GM12892 (cell line): ENCODE measurements around the gene PDHX.
A peak's percentile ranks its signal among the peaks of the same experiment; 100 is the strongest.

Experiments
- DNase-seq: peaks from one replicate; pipeline ENCODE4 v3.0.0; 2011; ENCODE audit not compliant: insufficient read length
- FAIRE-seq: peaks from 2 replicates; lab custom pipeline; 2011; peaks lifted over from hg19 to GRCh38; lab: Jason Lieb, UNC
- POLR2A ChIP-seq: IDR thresholded peaks from 2 replicates; pipeline ENCODE4 v1.6.1; 2011; ENCODE audit warnings: low read depth, low read length, control low read depth
- POLR2AphosphoS5 ChIP-seq: IDR thresholded peaks from 2 replicates; pipeline ENCODE4 v1.6.1; 2011; ENCODE audit warnings: low read depth, low read length, control low read depth
- TAF1 ChIP-seq: IDR thresholded peaks from 2 replicates; pipeline ENCODE4 v1.6.1; 2011; ENCODE audit warnings: low read depth, mild to moderate bottlenecking, control low read depth, low read length, borderline replicate concordance

PDHX gene

DNA sequence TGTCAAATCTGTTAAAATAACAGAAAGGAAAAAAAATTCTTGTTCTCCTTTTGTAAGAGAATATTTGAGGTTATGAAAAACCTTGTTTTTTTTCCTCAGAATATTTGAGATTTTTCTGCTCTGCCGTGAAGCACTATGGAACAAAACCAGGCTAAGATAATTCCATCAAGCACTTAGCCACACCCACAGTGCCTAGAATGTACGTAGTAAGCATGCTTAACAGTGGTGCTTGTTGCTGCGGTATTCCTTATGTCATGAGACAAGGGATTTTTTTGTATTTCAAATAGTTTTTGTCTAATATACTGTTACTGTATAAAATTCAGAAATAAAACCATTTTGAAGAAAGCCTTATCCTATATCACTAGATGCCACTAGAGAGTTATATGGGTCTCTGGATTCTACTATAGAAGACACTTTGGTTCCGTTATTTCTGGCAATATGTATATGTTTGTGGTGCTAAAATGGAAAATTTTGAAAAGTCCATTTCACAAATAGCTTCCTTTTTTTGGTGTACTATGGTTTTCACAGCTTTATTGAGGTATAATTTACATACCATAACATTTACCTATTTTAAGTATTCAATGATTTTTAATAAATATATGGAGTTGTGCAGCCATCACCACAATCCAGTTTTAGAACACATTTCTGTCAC lies 23.7 kb downstream of the PDHX start:
- DNase-seq (no peak), FAIRE-seq (peak; percentile 42)
- no peak for TF ChIP-seq TAF1
- TF ChIP-seq POLR2AphosphoS5: no peak
- no peak for TF ChIP-seq POLR2A

- DNase-seq: no peak
- TF ChIP-seq TAF1 (no peak), POLR2AphosphoS5 (no peak), POLR2A (no peak)
- FAIRE-seq: no peak
Observed at GRCh38 chr11:34941688-34942087, 25.3 kb downstream of the PDHX start.

- TF ChIP-seq TAF1 (no peak), POLR2AphosphoS5 (no peak), POLR2A (no peak)
- DNase-seq (no peak), FAIRE-seq (no peak)
Observed at GRCh38 chr11:34944692-34945091, 28.3 kb downstream of the PDHX start.

DNA sequence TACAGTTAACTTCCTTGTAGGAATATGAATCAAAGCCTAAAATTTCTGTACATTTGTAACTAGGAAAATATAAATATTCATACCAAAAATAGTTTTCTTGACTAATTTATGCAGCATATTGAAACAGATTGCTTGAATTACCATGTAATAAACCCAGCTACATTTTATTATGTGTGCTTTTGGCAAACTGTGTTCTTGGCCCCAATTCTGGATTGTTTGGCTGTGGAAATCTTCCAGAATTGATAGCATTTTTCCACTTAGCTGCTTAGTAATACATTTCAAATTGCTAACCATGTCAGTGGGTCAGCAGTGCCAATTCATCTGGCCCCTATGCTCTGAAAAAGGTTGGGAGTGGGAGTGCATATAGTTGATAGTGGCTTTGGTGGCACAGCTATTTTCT lies 32.3 kb downstream of the PDHX start:
- no peak for FAIRE-seq

GRCh38 chr11:34953955-34954354 lies 37.5 kb downstream of the PDHX start:
- TF ChIP-seq POLR2AphosphoS5: no peak
- TF ChIP-seq TAF1: no peak
- no peak for TF ChIP-seq POLR2A
- FAIRE-seq: no peak

More for the DNA sequence above, 32.3 kb downstream of the PDHX start:
- no peak for TF ChIP-seq POLR2A
- no peak for TF ChIP-seq POLR2AphosphoS5
- TF ChIP-seq TAF1: no peak
- no peak for DNase-seq

GRCh38 chr11:34957206-34957605 lies 40.8 kb downstream of the PDHX start:
- no peak for DNase-seq
- no peak for FAIRE-seq
- TF ChIP-seq TAF1: no peak
- TF ChIP-seq POLR2A: no peak
- TF ChIP-seq POLR2AphosphoS5: no peak

More at GRCh38 chr11:34953955-34954354, 37.5 kb downstream of the PDHX start:
- no peak for DNase-seq

- TF ChIP-seq TAF1 (no peak), POLR2AphosphoS5 (no peak), POLR2A (no peak)
- DNase-seq (no peak), FAIRE-seq (no peak)
Observed at GRCh38 chr11:34957606-34958005, 41.2 kb downstream of the PDHX start.

- FAIRE-seq (no peak), DNase-seq (no peak)
- TF ChIP-seq POLR2AphosphoS5 (no peak), POLR2A (no peak), TAF1 (no peak)
Observed at GRCh38 chr11:34959770-34960169, 43.4 kb downstream of the PDHX start.

DNA sequence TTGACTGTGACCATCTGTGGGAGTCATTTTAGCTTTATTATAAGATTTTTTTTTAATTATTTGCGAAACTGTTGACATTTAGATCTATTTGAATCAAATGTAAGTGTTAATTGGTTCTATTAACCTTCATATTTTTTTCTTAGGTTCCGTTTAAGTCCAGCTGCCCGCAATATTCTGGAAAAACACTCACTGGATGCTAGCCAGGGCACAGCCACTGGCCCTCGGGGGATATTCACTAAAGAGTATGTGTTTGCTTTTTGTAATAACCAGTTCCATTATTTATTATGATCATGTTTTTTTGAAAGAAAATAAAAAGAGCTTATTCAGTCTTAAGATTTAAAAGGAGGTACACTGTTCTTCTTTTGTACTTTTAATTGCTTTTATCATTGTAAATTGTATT lies 43.9 kb downstream of the PDHX start:
- TF ChIP-seq POLR2AphosphoS5: no peak
- no peak for TF ChIP-seq TAF1
- TF ChIP-seq POLR2A: no peak
- DNase-seq (no peak), FAIRE-seq (no peak)

DNA sequence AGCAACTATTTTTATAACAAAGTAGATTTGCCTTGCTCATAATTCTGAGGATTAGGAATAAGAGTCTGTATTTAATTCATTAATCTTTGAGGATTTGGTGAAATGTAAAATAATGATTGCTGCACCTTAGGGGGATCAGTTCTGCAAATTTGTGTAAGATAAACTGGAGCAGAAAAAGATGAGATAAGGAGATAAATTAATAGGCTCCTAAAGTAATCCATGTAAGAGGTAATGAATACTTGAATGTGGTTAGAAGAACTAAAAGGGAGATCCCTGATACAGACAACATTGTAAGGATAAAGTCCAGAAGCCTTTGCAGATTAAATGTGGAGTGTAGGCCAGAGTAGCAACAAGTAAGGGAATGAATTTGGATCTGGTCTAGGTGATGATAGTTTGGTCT lies 45.6 kb downstream of the PDHX start:
- FAIRE-seq (peak; percentile 71), DNase-seq (no peak)
- no peak for TF ChIP-seq TAF1
- TF ChIP-seq POLR2AphosphoS5: no peak
- TF ChIP-seq POLR2A: no peak

GRCh38 chr11:34963351-34963750 lies 46.9 kb downstream of the PDHX start:
- DNase-seq (no peak), FAIRE-seq (peak; percentile 5)
- no peak for TF ChIP-seq POLR2AphosphoS5
- TF ChIP-seq TAF1: no peak
- TF ChIP-seq POLR2A: no peak
